Activated naive CD8-positive, alpha-beta T cell treated with anti-CD3 and anti-CD28 coated beads, Interleukin-2, amount 50 U/mL, for 16 hours (primary cell): ENCODE results near the gene ANKRD65.
"Not testable (repeated sequence)": the region's sequence is repeated elsewhere in the genome, so short reads cannot be mapped to it uniquely, and the experiment has no call there.

ENCODE experiments used
- DNase-seq: peaks from one replicate; pipeline ENCODE4 v3.0.0-alpha.2; 2020; ENCODE audit warnings: low read depth, low spot score

ANKRD65 gene

DNA sequence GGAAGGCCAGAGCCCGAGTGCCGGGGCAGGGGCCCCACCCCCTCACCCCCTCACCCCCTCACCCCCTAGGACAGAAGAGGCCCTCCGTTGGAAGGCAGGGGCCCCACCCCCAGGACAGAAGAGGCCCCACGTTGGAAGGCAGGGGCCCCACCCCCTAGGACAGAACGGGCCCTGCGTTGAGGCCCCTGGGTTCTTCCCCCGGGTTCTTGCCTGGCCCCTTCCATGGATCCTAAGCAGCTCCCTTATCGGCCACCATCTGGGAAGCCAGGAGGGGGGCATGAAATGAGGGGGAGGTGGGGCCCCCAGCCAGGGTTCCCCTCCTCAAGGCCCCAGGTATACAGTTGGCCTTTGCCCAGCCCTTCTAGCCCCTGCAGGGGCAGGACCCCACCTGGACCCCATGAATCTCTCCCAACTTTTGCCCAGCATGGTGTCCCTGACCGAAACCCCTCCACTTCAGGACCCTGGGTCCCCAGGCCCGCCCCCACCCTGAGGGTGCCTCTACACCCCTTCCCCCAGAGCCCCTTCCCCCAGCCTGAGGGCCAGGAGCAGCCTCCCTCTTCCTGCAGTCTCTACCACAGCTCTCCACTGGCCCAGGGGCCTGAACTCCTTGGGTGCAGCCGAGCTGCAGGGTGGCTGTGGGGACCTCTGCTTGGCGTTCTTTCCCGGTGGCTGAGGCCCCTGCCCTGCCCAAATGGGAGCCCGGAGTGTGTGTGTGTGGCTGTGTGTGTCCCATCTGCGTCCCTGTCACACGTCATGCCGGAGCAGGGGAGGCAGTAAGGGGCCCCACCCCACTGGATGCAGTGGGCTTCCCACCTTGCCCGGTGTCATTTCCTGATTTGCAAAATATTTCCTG lies 10.1 kb upstream of the ANKRD65 start:
- DNase-seq: no peak

- DNase-seq: no peak
Observed at GRCh38 chr1:1430114-1430982, 9.3 kb upstream of the ANKRD65 start.

DNA sequence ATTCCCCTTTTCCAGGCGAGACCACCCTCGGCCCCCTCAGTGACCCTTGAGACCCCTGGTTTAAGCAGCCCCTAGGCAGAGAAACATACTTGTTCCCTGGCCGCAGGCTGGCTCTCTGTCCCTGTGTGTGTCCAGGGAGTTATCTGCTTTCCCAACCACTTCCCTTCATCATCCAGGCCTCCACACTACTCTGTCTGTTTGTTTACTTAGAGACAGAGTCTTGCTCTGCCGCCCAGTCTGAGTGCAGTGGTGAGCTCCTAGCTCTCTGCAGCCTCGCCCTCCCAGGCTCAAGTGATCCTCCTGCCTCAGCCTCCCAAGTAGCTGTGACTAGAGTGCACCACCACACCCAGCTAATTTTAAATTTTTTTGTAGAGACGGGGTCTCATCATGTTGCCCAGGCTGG lies 8.6 kb upstream of the ANKRD65 start:
- DNase-seq: no peak

- not testable (repeated sequence) for DNase-seq
Observed at GRCh38 chr1:1428967-1429366, 7.9 kb upstream of the ANKRD65 start.

DNA sequence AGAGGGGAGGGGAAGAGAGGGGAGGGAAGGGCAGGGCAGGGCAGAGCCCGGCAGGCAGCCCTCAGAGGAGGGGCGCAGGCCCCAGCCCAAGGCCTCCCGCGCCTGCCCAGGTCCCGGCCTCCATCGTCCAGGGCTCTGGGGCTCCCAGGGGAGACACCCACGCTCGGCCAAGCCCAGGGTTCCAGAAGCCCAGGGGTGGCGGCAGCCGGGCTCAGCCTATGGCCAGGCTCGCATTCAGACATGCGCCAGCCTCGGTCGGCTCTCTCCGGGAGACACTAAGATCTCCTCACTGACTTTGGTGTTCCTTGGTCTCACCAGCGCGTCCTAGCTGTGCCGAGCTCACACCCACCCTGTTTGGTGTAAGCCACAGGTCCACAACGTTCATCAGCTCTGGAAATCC lies 7.1 kb upstream of the ANKRD65 start:
- DNase-seq: no peak

DNA sequence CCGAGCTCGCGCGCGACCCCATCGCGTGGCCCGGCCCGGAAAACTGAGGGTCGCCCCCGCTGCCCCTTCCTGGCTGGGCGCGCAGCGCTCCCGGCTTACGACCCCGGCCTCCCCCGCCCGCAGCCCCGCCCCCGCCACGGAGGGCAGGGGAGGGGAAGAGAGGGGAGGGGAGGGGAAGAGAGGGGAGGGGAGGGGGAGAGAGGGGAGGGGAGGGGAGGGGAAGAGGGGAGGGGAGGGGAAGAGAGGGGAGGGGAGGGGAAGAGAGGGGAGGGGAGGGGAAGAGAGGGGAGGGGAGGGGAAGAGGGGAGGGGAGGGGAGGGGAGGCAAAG lies 6.7 kb upstream of the ANKRD65 start:
- no peak for DNase-seq

- no peak for DNase-seq
Observed at GRCh38 chr1:1427106-1427819, 6.2 kb upstream of the ANKRD65 start.

DNA sequence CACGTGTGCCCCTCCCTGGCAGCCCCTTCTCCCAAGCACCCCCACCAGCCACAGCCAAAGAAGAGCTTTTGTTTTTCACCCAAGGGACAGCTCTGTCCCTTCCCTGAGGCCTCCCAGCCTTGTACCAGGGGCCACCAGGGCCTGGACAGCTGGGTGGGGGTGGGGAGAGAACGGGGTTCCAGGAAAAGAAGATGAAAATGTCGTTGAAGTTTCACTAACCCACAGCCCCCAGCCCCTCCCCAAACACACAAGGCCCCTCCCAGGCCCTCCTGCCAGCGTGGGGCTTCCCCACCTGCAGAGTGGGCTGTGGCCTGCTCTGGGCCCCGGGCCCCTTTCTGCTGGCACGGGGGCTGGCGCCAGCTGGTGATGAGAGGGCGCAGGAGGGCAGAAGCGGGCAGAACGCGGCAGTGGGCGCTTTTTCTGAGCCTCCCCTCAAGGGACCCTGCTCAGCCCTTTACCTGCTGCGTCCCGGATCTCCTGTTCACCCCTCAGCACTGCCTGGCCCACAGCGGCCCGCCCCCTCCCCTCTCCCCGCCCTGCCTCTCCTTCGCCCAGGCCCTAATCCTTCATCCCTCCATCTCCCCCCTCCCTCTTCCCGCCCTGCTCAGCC lies 5.5 kb upstream of the ANKRD65 start:
- DNase-seq: no peak

DNA sequence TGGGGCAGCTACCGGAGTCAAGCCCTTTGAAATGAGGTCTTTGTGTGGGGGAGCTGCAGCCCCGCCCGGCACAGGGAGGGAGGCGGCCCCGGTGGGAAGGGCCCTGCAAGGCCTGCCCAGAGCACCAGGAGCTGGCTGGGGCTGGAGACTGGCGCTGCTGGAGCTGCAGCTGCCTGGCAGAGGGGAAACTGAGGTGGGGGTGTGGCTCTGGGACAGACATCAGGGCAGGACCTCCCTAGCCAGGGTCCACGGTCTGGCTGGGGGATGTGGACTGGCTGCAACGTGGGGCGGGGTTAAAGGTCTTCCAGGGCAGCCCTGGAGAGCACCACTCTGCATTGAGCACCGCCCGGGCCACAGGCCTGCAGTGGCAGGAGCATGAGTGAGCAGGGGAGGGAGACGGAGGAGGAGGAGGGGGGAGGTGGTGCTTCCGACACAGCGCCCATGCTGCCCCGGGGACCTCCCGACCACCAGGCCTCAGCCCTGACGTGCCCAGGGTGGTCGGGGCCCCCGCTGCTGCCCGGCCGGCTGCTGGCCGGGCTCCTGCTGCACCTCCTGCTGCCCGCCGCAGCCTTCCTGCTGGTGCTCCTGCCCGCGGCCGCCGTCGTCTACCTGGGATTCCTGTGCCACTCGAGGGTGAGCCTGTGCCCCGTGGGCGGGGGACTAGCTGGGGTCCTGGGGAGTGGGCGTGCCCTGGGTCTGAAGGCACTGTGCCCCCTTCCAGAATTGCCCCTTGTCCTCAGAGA lies 4.8 kb upstream of the ANKRD65 start:
- no peak for DNase-seq

DNA sequence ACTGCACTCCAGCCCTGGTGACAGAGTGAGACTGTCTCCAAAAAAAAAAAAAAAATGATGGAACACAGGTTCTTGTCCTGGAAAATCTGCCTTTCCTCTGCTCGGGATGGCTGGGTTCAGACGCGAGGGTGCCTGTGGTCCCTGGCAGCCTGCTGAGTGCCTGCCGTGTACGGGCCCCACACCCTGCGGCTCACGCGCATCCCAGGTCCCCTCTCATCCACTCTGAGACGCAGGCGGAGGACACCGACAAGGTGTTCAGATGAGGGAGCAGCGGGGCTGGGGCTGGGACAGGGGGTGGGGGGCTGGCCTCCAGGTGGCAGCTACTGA lies 4.3 kb upstream of the ANKRD65 start:
- DNase-seq: no peak

GRCh38 chr1:1424707-1425106 lies 3.6 kb upstream of the ANKRD65 start:
- no peak for DNase-seq

- DNase-seq: no peak
Observed at GRCh38 chr1:1423245-1423597, 2.1 kb upstream of the ANKRD65 start.

DNA sequence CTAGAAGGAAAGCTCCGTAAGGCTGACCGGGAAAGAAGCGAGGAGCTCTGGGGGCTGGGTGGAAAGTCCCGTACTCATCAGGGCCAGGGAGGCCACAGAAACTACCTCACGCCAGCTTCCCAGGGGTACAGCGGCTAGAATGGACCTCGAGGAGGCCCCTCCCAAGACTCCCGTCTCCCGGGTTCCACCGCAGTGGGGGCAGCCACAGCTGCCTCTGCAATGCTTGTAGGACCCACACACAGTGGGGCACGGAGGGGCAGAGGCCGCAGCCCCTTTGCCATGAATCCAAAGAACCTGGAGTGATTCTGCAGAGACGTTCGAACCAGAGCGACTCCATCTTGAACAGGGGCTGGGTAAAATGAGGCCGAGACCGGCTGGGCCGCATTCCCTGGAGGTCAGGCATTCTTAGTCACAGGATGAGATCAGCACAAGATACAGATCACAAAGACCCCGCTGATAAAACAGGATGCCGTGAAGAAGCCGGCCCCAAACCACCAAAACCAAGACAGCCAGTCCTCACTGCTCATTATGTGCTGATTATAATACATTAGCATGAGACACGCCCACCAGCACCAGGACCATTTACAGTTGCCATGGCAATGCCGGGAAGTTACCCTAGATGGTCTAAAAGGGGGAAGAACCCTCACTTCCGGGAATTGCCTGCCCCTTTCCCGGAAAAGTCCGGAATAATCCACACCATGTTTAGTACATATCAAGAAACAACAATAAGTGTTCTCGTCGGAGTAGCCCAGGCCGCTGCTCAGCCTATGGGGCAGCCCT lies 1.6 kb upstream of the ANKRD65 start:
- no peak for DNase-seq

- no peak for DNase-seq
Observed at GRCh38 chr1:1421907-1422464, 910 bp upstream of the ANKRD65 start.

DNA sequence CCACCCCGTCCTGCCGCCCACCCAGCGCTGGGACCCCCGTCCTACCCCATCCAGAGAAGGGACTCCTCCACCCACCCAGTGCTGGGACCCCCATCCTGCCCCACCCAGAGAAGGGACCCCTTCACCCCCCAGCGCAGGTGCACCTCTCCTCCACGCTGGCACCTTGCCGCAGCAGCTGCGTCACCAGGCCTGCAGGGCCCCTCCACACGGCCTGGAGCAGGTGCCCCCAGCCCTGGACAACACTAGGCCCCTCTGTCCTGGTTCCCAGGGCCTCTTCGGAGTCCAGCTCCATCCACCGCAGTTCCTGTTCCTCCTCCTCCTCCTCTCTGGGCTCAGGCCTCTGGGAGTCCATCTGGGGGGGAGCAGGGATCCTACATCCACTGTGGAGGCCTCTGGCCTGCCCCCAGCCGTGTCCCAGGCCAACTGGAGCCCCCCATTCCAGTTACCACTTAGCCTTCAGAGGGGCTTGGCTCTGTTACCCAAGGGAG lies 378 bp downstream of the ANKRD65 start:
- DNase-seq: no peak

- no peak for DNase-seq
Observed at GRCh38 chr1:1419813-1420653, 1.0 kb downstream of the ANKRD65 start.

- no peak for DNase-seq
Observed at GRCh38 chr1:1419363-1419812, 1.7 kb downstream of the ANKRD65 start.

- no peak for DNase-seq
Observed at GRCh38 chr1:1418464-1419362, 2.4 kb downstream of the ANKRD65 start.
